UCSD-AML1 (cell line): ENCODE data around the gene UNC5C.
"Not testable (repeated sequence)": the region's sequence is repeated elsewhere in the genome, so short reads cannot be mapped to it uniquely, and the experiment has no call there.

Experiments used
- DNase-seq: peaks from one replicate; lab custom pipeline; 2025; ENCODE audit not compliant: unreplicated experiment; lab: John Stamatoyannopoulos, UW

UNC5C gene

DNA sequence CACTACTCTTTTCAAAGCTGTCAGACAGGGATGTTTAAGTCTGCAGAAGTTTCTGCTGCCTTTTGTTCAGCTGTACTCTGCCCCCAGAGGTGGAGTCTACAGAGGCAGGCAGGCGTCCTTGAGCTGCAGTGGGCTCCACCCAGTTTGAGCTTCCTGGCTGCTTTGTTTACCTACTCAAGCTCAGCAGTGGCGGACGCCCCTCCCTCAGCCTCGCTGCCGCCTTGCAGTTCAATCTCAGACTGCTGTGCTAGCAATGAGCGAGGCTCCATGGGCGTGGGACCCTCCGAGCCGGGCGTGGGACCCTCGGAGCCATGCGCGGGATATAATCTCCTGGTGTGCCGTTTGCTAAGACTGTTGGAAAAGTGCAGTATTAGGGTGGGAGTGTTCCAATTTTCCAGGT is 409.3 kb downstream of the UNC5C start:
- DNase-seq = not testable (repeated sequence)

DNA sequence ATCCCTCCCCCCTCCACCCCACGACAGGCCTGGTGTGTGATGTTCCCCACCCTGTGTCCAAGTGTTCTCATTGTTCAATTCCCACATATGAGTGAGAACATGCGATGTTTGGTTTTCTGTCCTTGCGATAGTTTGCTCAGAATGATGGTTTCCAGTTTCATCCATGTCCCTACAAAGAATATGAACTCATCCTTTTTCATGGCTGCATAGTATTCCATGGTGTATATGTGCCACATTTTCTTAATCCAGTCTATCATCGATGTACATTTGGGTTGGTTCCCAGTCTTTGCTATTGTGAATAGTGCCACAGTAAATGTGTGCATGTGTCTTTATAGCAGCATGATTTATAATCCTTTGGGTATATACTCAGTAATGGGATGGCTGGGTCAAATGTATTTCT is 414.8 kb downstream of the UNC5C start:
- DNase-seq = not testable (repeated sequence)

DNA sequence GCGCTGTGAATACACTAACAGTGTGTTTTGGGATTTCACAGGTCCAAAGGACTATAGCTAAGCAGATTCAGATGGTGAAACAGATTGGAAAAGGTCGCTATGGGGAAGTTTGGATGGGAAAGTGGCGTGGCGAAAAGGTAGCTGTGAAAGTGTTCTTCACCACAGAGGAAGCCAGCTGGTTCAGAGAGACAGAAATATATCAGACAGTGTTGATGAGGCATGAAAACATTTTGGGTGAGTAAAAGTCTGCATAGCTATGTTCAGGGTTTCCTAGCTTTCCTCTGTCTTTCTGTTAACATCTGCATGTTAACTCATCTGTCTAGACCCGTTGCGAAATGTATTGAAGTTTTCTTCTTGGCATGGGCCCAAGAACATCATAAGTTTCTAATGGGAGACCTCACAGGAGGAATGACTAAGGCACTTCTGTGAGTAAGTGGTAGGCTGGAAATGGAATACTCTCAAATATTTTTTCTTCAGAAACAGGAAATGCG is 418.9 kb downstream of the UNC5C start:
- DNase-seq = peak; percentile 4

DNA sequence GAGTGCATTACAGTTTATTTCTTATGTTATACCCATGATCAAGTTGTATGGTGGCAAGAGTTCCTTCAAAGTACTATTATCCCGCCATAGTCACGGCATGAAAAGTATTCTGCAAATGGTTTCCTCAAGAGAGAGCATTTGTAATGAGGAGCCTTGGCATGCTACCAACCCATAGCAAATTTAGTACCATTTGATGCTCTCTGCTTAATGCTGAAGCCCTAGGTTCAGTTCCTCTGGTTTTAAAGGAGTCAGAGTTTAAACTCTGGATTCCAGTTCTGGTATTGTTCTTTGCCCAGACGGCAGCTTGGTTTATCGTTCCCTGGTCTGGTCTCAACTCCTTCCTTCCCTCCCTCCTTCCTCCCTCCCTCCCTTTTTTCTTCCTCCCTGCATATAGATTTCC is 419.7 kb downstream of the UNC5C start:
- DNase-seq = no peak

DNA sequence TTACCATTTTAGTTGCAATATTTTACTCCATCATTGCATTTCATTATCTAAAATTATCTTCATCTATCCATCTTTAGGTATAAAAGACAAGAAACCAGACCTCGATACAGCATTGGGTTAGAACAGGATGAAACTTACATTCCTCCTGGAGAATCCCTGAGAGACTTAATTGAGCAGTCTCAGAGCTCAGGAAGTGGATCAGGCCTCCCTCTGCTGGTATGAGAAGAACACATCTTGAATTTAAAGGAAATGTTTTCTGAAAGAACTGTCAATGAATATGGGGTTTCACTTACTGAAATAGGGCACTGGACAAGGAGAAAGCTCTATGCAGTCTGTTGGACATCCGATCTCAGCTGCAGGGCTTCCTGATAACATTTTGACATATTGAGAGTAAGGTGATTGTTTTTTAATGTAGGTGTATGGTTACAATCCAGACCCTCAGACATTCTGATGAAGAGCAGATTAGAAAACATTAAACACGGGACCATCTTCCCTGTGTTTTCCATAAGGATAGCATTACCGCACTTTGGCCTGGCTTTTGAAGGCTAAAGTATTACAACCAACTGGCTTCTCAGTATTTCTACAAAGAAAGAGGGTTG is 423.8 kb downstream of the UNC5C start:
- DNase-seq = no peak

DNA sequence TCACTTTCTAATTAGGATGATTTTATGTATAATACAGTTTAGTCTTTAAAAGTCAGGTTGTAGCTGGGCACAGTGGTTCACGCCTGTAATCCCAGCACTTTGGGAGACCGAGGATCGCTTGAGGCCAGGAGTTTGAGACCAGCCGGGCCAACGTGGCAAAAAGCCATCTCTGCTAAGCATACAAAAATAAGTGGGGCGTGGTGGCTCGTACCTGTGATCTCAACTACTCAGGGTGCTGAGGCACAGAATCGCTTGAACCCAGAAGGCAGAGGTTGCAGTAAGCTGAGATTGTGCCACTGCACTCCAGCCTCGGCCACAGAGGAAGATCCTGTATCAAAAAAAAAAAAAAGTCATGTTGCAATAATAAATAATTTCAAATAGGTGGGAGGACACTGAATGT is 426.8 kb downstream of the UNC5C start:
- no peak for DNase-seq

DNA sequence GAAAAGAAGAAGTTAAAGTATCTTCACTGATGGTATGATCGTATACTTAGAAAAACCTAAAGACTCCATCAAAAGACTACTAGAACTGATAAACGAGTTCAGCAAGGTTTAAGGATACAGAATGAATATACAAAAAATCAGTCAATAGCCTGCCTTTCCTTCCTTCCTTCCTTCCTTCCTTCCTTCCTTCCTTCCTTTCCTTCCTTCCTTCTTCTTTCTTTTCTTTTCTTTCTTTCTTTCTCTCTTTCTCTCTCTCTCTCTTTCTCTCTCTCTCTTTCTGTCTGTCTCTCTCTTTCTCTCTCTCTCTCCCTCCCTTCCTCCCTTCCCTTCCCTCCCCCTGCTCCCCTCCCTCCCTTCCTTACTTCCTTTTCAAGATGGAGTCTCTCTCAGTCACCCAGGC is 428.3 kb downstream of the UNC5C start:
- DNase-seq = no peak

DNA sequence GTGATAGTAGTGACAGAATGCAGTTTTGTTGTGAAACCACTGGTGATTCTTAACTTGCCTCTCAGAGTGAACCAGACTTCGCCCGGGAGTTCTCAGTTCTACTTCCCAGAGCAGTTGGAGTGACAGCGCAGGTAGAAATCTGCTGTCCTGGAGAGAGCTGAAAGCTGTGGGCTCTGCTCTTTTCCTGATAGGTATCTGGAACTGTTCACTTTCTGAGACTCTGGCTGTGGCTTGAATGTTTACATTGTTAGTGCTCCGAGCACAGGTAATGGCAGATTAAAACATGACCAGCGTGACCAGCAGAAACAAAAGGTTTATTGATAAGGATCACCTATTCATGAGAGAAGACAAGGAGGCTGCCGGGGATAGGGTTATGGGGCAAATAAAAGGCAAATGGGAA is 430.3 kb downstream of the UNC5C start:
- DNase-seq = no peak

DNA sequence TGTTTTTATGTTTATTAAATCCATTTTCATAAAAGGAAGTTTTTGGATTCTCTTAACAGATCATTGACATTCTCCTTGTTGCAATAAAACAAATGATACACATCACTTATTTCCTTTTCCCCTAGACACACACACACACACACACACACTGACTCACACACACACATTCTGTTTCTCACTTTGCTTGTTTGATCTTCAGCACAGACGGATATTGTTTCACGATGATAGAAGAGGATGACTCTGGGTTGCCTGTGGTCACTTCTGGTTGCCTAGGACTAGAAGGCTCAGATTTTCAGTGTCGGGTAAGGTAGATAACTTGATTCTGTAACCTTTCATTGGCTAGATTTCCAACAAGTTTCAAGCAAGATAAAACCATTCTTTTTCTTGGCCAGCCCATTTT is 434.3 kb downstream of the UNC5C start:
- DNase-seq = no peak
